GM12892 (cell line): Measurements from ENCODE around the gene SOCS3.

Experiments used
- DNase-seq: peaks from one replicate; pipeline ENCODE4 v3.0.0; 2011; ENCODE audit not compliant: insufficient read length
- FAIRE-seq: peaks from 2 replicates; lab custom pipeline; 2011; peaks lifted over from hg19 to GRCh38; lab: Jason Lieb, UNC
- POLR2A ChIP-seq: IDR thresholded peaks from 2 replicates; pipeline ENCODE4 v1.6.1; 2011; ENCODE audit warnings: low read depth, low read length, control low read depth
- POLR2AphosphoS5 ChIP-seq: IDR thresholded peaks from 2 replicates; pipeline ENCODE4 v1.6.1; 2011; ENCODE audit warnings: low read depth, low read length, control low read depth
- TAF1 ChIP-seq: IDR thresholded peaks from 2 replicates; pipeline ENCODE4 v1.6.1; 2011; ENCODE audit warnings: low read depth, mild to moderate bottlenecking, control low read depth, low read length, borderline replicate concordance

Gene SOCS3

DNA sequence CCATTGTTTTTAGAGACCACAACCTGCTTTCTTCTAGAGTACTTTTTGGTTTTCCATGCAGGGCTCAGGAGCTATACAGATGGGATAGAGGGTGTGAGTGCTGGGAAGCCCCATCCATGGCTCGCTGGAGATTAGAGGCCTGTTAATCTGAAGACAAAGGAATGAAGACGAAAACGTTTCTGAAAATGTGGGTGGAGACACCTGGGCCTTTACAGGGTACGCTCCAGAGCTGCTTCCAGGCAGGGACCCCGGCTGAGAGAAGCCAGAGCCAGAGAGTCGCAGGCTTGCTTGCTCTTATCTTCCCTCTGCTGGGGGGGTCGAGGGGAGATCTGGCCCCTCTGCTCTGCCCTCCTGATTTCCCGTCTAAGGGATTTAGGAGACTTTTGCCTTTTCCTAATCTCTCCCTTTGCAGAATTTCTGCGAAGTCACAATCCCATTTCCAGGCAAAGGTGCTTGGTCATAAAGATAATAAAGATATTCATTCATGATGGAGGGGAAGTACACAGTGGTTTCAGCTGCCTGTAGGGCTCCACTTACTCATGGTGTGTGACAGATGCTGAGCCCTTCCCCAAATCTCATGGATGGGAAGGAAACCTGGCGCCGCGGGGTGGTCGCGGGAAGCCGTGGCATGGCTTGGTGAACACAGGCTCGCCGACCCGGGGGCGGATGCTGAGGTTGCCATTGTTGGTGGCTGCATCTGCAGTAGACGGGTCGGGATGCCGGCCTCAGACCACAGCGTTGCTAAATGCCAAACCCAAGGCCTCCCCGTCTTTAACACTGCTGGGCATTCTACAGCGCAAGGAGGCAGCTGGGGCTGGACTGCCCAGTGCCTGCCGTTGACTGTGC, 4.8 kb upstream of the SOCS3 start:
- DNase-seq (no peak), FAIRE-seq (no peak)
- TF ChIP-seq TAF1, result no peak
- TF ChIP-seq POLR2AphosphoS5, result no peak
- TF ChIP-seq POLR2A, result no peak

DNA sequence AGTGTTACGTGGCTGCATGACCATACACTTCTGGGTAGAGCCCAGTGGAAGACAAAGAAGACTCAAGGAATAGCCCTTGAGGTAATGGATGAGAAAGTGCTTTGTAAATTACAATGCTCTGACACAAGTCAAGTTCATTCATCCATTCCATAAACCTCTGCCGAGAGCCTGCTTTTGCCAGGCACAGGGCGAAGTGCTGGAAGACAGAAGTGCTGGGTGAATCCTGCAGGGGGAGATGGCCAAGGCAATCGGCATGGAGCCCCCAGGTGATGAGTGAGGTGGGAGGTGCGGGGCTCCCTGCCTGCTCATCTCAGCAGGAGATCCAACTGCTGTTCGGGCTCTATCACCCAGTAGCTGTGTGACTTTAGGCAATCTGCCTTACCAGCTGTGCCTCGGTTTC, 2.8 kb upstream of the SOCS3 start:
- FAIRE-seq (no peak), DNase-seq (no peak)
- TF ChIP-seq TAF1 (no peak), POLR2AphosphoS5 (no peak), POLR2A (no peak)

DNA sequence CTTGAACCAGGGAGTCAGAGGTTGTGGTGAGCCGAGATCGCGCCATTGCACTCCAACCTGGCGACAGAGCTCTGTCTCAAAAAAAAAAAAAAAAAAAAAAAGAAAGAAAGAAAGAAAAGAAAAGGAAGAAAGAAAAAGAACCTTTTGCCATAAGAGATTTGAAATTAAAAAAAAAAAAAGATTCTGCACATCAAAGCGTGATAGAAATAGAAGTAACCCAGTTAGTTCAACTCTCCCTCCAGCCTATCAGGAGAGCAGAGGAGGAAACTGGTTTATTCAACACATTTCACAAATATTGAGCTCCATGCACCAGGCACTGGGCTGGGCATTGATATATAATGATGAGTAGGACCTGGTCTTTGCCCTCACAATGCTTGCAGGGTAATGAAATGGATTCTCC, 2.4 kb upstream of the SOCS3 start:
- DNase-seq (no peak), FAIRE-seq (no peak)
- TF ChIP-seq TAF1 (no peak), POLR2AphosphoS5 (no peak), POLR2A (no peak)

DNA sequence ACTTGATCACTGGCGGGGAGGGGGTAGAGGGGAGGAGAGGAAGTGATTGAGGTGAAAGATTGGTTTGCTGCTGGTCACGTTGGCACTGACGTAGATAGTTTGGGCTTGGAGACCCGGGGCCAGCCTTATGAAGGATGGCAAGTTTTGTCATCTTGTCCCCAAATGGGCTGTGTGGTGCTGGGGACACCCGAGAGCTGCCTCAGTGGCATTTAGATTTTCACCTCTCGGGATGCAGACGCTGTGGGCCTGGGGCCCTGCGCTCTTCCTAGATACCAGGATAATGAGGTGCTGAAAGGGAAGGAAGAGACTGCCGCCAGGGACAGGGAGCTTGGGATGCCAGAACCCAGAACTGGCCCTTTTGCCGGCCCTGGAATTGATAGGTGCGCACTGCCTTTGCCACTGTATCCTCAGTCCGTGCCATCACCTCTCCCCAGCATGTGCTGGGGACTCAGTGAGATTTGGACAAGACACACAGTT, 1.4 kb upstream of the SOCS3 start:
- FAIRE-seq (no peak), DNase-seq (no peak)

DNA sequence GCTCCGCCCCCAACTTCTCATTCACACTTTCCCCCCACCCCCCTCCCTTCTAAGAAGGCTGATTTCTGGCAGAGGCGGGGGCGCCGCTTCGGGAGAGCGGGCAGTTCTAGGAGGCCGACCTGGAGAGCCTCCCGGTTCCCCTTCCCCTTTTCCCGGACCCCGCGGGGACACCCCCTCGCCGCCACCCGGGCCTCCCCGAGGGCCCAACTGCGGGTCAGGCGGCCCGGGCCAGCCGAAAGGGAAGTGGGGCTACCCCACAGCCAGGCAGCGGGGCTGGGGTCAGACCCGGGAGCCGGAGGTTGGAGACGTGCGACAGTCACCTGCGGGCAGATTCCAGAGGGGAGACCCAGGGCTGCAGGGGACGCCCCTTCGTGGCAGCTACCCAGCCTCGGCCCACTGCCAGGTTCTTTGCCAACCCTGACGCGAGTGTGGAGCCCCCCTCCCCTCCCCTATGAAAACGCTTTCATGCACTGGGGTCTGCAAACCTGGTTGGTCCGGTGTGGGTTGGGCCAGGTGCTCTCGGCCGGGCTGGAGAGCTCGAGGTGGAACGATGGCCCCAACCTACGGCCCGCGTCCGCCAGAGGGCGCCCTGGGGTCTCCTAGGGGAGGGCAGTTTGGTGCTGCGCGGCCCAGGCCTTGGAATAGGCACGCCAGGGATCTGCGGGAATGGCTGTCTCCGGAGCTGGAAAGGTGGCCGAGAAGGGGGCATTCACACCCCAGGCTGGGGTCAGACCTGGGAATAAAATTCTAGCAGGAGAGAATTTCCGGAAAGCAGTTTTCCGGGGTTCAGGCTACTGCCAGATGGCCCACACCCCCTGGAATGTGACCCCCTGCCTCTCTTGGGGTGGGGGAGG, 721 bp upstream of the SOCS3 start:
- DNase-seq, result peak; percentile 95
- peak; percentile 87 for FAIRE-seq
- TF ChIP-seq POLR2AphosphoS5 (no peak), POLR2A (no peak), TAF1 (no peak)

More for the DNA sequence above, 1.4 kb upstream of the SOCS3 start:
- TF ChIP-seq POLR2A, result no peak
- TF ChIP-seq POLR2AphosphoS5, result no peak
- no peak for TF ChIP-seq TAF1

DNA sequence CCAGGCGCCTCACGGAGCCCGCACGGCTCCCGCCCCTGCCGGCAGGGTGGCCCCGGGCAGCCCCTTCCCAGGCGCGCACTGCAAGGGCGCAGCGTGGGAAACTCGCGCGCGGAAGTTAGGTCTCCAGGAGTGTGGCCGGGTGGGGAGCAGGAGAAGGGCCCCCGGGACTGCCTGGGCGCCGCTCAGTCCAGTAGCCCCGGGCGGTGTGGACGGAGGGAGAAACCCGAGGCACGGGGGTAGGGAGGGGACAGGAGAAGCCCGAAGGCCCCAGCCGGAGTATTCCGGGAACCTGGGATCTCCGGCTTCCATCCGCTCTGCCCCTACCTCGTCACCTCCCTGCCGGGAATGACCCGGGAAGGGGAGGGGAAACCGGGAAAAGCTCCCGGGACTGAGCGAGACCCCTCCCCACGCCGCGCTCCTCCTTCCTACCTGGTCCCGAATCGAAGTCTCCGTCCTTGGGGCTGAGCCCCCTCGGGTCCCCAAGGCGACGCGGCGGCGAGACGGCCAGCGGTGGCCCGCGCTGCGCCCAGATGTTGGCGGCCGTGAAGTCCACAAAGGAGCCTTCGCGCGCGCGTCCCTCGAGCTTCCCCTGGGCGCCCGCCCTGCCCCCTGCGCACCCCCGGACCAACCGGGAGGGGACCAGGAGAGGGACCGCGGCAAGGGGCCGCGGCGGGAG, 418 bp downstream of the SOCS3 start:
- DNase-seq (no peak), FAIRE-seq (no peak)
- no peak for TF ChIP-seq POLR2A
- no peak for TF ChIP-seq POLR2AphosphoS5
- no peak for TF ChIP-seq TAF1

DNA sequence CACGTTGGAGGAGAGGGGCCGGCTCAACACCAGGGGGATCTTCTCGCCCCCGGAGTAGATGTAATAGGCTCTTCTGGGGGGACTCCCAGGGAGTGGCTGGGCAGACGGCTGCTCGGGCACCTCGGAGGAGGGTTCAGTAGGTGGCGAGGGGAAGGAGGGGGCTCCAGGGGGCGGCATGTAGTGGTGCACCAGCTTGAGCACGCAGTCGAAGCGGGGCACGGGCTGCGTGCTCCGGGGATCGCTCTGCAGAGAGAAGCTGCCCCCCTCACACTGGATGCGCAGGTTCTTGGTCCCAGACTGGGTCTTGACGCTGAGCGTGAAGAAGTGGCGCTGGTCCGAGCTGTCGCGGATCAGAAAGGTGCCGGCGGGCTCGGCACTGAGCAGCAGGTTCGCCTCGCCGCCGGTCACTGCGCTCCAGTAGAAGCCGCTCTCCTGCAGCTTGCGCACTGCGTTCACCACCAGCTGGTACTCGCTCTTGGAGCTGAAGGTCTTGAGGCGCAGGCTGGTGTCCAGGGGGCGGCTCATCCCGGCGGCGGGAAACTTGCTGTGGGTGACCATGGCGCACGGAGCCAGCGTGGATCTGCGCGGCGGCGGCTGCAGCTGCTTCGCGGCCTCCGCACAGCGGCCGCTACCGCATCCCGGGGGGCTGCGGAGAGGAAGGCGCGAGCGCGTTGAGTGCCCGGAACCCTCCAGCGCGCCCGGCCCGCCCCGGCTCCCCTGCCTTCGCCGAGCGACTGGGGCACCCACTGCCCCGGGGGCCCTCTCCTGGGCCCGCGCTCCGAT, 1.1 kb downstream of the SOCS3 start:
- no peak for FAIRE-seq
- DNase-seq, result no peak
- TF ChIP-seq TAF1, result no peak
- TF ChIP-seq POLR2A, result no peak
- no peak for TF ChIP-seq POLR2AphosphoS5

DNA sequence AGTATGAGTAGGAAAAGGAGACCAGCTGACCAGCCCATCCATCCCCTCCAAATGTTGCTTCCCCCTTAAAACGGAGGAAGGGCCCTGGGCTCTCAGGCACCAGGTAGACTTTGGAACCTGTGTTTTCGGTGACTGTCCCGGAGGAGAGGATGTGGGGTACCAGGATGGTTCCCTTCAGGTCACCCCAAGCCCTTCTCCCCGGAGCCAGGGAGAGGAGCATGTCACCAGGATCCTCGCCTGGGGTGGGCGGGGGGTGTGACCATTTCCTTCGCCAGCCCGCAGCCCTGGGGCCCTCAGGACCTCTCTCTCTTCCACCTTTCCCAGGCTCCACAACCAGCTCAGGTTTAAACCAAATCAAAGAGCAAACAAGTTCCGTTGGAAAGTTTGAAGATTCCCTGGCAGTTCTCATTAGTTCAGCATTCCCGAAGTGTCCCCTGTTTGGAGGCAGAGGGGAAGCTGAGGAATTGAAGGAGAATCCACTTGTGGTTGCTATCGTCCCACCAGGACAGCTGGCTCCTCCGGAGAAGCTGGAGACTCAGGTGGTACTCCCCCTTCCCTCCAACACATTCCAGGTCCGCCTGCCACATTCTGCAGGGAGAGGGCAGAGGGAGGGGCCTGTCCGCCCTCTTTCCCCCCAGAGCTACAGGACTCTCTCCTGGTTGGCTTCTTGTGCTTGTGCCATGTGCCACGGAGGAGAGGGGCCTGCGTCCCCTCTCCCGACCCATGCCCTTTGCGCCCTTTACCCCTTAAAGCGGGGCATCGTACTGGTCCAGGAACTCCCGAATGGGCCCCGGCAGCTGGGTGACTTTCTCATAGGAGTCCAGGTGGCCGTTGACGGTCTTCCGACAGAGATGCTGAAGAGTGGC, 2.0 kb downstream of the SOCS3 start:
- FAIRE-seq, result no peak
- DNase-seq, result no peak
- TF ChIP-seq POLR2AphosphoS5 (no peak), POLR2A (no peak), TAF1 (no peak)

DNA sequence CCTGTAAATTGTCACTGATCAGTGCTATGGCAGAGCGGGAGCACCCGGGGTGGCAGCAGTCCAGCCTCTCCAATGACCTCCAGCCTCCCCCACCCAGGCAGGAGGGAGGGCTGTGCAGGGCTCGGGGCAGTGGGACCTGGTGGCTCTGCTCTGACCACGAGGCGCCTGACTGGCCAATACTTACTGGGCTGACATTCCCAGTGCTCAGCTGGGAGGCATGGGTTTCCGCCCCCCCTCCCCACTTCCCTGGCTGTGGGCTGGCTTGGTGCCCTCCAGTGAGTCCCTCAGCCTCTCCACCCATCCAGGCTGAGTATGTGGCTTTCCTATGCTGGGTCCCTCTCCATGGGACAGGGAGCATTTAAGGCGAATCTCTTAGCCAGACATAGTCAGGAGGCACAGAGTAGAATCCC, 2.7 kb downstream of the SOCS3 start:
- FAIRE-seq, result no peak
- no peak for DNase-seq
- TF ChIP-seq POLR2AphosphoS5 (no peak), POLR2A (no peak), TAF1 (no peak)

DNA sequence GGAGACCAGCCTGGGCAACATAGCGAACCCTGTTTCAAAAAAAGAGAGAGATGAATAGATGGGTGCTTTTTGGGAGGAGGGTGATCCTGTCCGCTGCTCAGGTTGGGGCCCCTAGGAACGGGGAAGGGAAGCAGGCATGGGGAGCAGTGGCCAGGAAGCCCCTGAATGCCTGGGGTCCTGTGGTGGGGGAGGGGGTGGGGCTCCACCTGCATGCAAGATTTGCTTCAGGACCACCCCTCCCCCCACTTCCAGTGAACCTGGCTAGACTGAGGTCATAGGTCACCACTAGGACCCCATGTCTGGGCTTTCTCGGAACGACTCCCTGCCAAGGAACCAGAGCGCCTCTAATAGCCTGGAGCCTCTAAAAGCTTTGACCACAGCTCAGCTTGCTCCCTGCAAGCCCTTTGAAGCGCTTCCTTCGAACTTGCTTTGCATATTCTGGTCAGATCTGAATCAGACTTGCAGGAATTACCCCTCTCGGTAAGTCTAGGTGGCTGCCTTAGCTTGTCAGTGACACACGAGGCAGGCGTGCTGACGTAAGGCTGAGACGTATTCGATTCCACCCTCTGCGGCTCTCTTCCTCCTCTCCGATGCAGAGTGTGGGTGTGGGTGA, 3.7 kb downstream of the SOCS3 start:
- DNase-seq, result peak; percentile 84

DNA sequence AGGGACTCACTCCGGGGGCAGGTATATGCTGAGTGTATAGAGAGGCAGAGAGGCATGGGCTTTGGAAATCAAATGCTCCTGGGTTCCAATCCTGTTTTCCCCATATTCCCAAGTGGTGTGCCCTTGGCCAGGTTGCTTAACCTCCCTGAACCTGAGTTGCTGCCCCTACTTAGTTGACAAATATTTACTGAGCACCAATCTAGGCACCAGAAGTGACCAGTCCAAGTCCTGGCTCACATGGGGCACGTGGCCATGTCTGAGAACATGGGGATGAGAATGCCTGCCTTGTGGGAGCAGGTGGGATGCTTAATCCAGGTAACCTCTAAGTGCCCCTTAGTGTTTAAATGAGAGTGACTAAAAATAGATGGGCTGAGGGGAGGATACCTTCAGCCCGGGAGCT, 4.2 kb downstream of the SOCS3 start:
- TF ChIP-seq TAF1, result no peak
- TF ChIP-seq POLR2A, result no peak
- TF ChIP-seq POLR2AphosphoS5, result no peak
- no peak for DNase-seq
- no peak for FAIRE-seq

More for the DNA sequence above, 3.7 kb downstream of the SOCS3 start:
- FAIRE-seq, result peak; percentile 99
- TF ChIP-seq POLR2A (peak; percentile 57; the same call in 1 of the 2 replicates), POLR2AphosphoS5 (no peak), TAF1 (no peak)
